CD4-positive, CD25-positive, alpha-beta regulatory T cell (primary cell): ENCODE measurements around the gene KPNA5. TPM values are rescaled to one million over a fixed set of nuclear protein-coding genes. Genes with fewer than 3 reads are reported as not detected.

Source experiments
- ATAC-seq, 2 donors: fragments of 150-1000 bp; cut with Tn5 transposase; one replicate each; pipeline ENCODE4 v1.10.0; 2021; ENCODE audit warnings: low read depth in 2 of 2, moderate number of reproducible peaks in 2 of 2, moderate library complexity in 1 of 2
- DNase-seq, 3 donors: peaks; one replicate each; pipeline versions ENCODE4 v3.0.0 to v3.0.0-alpha.2; 2012 to 2022; ENCODE audit warnings: mixed read lengths in 1 of 3
- H3K27ac ChIP-seq: one replicate; pipeline ENCODE4 v1.7.0; 2013; ENCODE audit warnings: mild to moderate bottlenecking, low read length; ENCODE audit not compliant: insufficient read depth, poor library complexity, severe bottlenecking
- H3K27me3 ChIP-seq: one replicate; pipeline ENCODE4 v1.7.0; 2013; ENCODE audit warnings: low read length; ENCODE audit not compliant: control insufficient read depth, insufficient read depth
- H3K36me3 ChIP-seq: one replicate; pipeline ENCODE4 v1.7.0; 2013; ENCODE audit warnings: mild to moderate bottlenecking, low read length, moderate library complexity; ENCODE audit not compliant: control insufficient read depth, insufficient read depth
- H3K4me1 ChIP-seq: 2 replicates; pipeline ENCODE4 v1.7.0; 2013; ENCODE audit warnings: mild to moderate bottlenecking, low read length; ENCODE audit not compliant: insufficient read depth, control insufficient read depth, poor library complexity, severe bottlenecking
- H3K4me3 ChIP-seq: one replicate; pipeline ENCODE4 v1.7.0; 2013; ENCODE audit warnings: low read depth, mild to moderate bottlenecking, low read length, moderate library complexity
- H3K9me3 ChIP-seq, 2 experiments: 1 replicate in 1 of 2; 2 replicates in 1 of 2; pipeline ENCODE4 v1.7.0; 2013; ENCODE audit warnings: low read length in 2 of 2, mild to moderate bottlenecking in 1 of 2, moderate library complexity in 1 of 2; ENCODE audit not compliant: control insufficient read depth in 2 of 2
- H3K27ac Mint-ChIP-seq, 3 donors: one replicate each; pipeline ENCODE4 v1.8.0; 2020 to 2022; ENCODE audit warnings: mild to moderate bottlenecking in 3 of 3, mixed read lengths in 3 of 3, moderate library complexity in 2 of 3
- H3K27me3 Mint-ChIP-seq: one replicate; pipeline ENCODE4 v1.8.0; 2022; ENCODE audit warnings: mild to moderate bottlenecking, mixed read lengths
- H3K36me3 Mint-ChIP-seq: one replicate; pipeline ENCODE4 v1.8.0; 2020; ENCODE audit warnings: mixed read lengths
- H3K4me1 Mint-ChIP-seq, 4 donors: one replicate each; pipeline ENCODE4 v1.8.0; 2020 to 2022; ENCODE audit warnings: mixed read lengths in 4 of 4, mild to moderate bottlenecking in 1 of 4
- H3K4me3 Mint-ChIP-seq, 4 donors: one replicate each; pipeline ENCODE4 v1.8.0; 2020 to 2022; ENCODE audit warnings: mild to moderate bottlenecking in 4 of 4, mixed read lengths in 4 of 4, moderate library complexity in 3 of 4
- H3K9me3 Mint-ChIP-seq, 7 donors: one replicate each; pipeline ENCODE4 v1.8.0; 2020 to 2022; ENCODE audit warnings: mixed read lengths in 7 of 7, mild to moderate bottlenecking in 3 of 7, moderate library complexity in 2 of 7
- polyA plus RNA-seq, 4 donors: library from polyadenylated mRNA; unstranded; fragments of 300-500 nt; fragmentation: Illumina TruSeq; gene quantifications; one replicate each; pipeline ENCODE4 v1.2.3, GENCODE V29; 2021
- total RNA-seq: library from RNA; stranded (reverse); gene quantifications from one replicate; pipeline ENCODE4 v1.2.3, GENCODE V29; 2022

Gene KPNA5
- total RNA-seq (28.4 TPM), polyA plus RNA-seq (10 to 100 TPM; 11.6 to 13.1 (median 12.0) TPM)

GRCh38 chr6:116680880-116681672 lies at the start of gene KPNA5:
Gene KPNA5, plus strand, starts transcription at chr6:116681211. Its CDS starts 124 bp downstream, at chr6:116681335.
- peak within 1 kb of the TSS; percentile 90 for H3K27ac ChIP-seq
- peak; percentile 86 to 97 (median 90) for DNase-seq
- H3K27me3 Mint-ChIP-seq: no peaks in the 10 kb centered on the region
- H3K36me3 ChIP-seq: peaks cover 10% of the 10 kb centered on the region
- H3K4me3 ChIP-seq: peak within 1 kb of the TSS; percentile 100
- H3K27ac Mint-ChIP-seq: peak within 1 kb of the TSS; percentile 99 to 100 (median 99)
- ATAC-seq: peak; percentile 94 to 95
- peak within 1 kb of the TSS; percentile 97 to 100 (median 98) for H3K4me3 Mint-ChIP-seq
- peaks cover 19% of the 10 kb centered on the region for H3K36me3 Mint-ChIP-seq
- peaks cover 26% of the 10 kb centered on the region for H3K4me1 ChIP-seq
- H3K9me3 Mint-ChIP-seq: peaks cover 0 to 6% (median 0%) of the 10 kb centered on the region in 7 donors
- H3K9me3 ChIP-seq: no peaks in the 10 kb centered on the region
- H3K4me1 Mint-ChIP-seq: peaks cover 31 to 54% (median 41%) of the 10 kb centered on the region in 4 donors
- H3K27me3 ChIP-seq: no peaks in the 10 kb centered on the region

GRCh38 chr6:116631379-116631990 lies 49.5 kb upstream of the KPNA5 start:
- Histone ChIP-seq H3K4me3 (no peak overlapping the region), H3K36me3 (peaks cover 11% of the 10 kb centered on the region), H3K27ac (no peak overlapping the region), H3K27me3 (no peaks in the 10 kb centered on the region), H3K4me1 (no peaks in the 10 kb centered on the region), H3K9me3 (no peaks in the 10 kb centered on the region)
- Mint-ChIP-seq H3K4me3 (no peak overlapping the region), H3K36me3 (peaks cover 24% of the 10 kb centered on the region), H3K9me3 (no peaks in the 10 kb centered on the region), H3K27ac (no peak overlapping the region), H3K27me3 (no peaks in the 10 kb centered on the region), H3K4me1 (peaks cover 0 to 4% (median 0%) of the 10 kb centered on the region in 4 donors)
- DNase-seq (no peak), ATAC-seq (no peak)

GRCh38 chr6:116633685-116634084 lies 47.3 kb upstream of the KPNA5 start:
- DNase-seq (peak in 1 of 3 donors; percentile 21), ATAC-seq (no peak)

GRCh38 chr6:116648156-116648555 lies 32.9 kb upstream of the KPNA5 start:
- Mint-ChIP-seq H3K9me3 (no peaks in the 10 kb centered on the region), H3K27ac (no peak overlapping the region), H3K27me3 (no peaks in the 10 kb centered on the region), H3K36me3 (peaks cover 18% of the 10 kb centered on the region), H3K4me1 (peaks cover 4 to 22% (median 15%) of the 10 kb centered on the region in 4 donors), H3K4me3 (no peak overlapping the region)
- peaks cover 33% of the 10 kb centered on the region for H3K36me3 ChIP-seq
- H3K9me3 ChIP-seq: no peaks in the 10 kb centered on the region
- no peaks in the 10 kb centered on the region for H3K4me1 ChIP-seq
- ATAC-seq: no peak
- no peak overlapping the region for H3K4me3 ChIP-seq
- no peak overlapping the region for H3K27ac ChIP-seq
- no peak for DNase-seq
- H3K27me3 ChIP-seq: no peaks in the 10 kb centered on the region

More at GRCh38 chr6:116633685-116634084, 47.3 kb upstream of the KPNA5 start:
- Mint-ChIP-seq H3K9me3 (no peaks in the 10 kb centered on the region), H3K36me3 (peaks cover 28% of the 10 kb centered on the region), H3K4me1 (peaks cover 0 to 4% (median 0%) of the 10 kb centered on the region in 4 donors), H3K27ac (no peak overlapping the region), H3K4me3 (no peak overlapping the region), H3K27me3 (no peaks in the 10 kb centered on the region)
- no peaks in the 10 kb centered on the region for H3K27me3 ChIP-seq
- H3K9me3 ChIP-seq: no peaks in the 10 kb centered on the region
- no peak overlapping the region for H3K4me3 ChIP-seq
- H3K36me3 ChIP-seq: peaks cover 11% of the 10 kb centered on the region
- no peak overlapping the region for H3K27ac ChIP-seq
- no peaks in the 10 kb centered on the region for H3K4me1 ChIP-seq

GRCh38 chr6:116649129-116649528 lies 31.9 kb upstream of the KPNA5 start:
- Histone ChIP-seq H3K9me3 (no peaks in the 10 kb centered on the region), H3K36me3 (peaks cover 36% of the 10 kb centered on the region), H3K4me3 (no peak overlapping the region), H3K4me1 (no peaks in the 10 kb centered on the region), H3K27me3 (no peaks in the 10 kb centered on the region), H3K27ac (no peak overlapping the region)
- peaks cover 18% of the 10 kb centered on the region for H3K36me3 Mint-ChIP-seq
- DNase-seq (no peak), ATAC-seq (no peak)
- H3K9me3 Mint-ChIP-seq: no peaks in the 10 kb centered on the region
- H3K27me3 Mint-ChIP-seq: no peaks in the 10 kb centered on the region
- H3K4me3 Mint-ChIP-seq: no peak overlapping the region
- no peak overlapping the region for H3K27ac Mint-ChIP-seq
- peaks cover 5 to 25% (median 13%) of the 10 kb centered on the region in 4 donors for H3K4me1 Mint-ChIP-seq

- no peaks in the 10 kb centered on the region for H3K4me1 ChIP-seq
- H3K36me3 ChIP-seq: peaks cover 48% of the 10 kb centered on the region
- H3K4me3 ChIP-seq: no peak overlapping the region
- H3K27ac ChIP-seq: no peak overlapping the region
- DNase-seq (no peak), ATAC-seq (no peak)
- peak overlapping the region in 2 of 3 donors; percentile 12 to 43 for H3K27ac Mint-ChIP-seq
- H3K4me3 Mint-ChIP-seq: no peak overlapping the region
- no peaks in the 10 kb centered on the region for H3K9me3 Mint-ChIP-seq
- no peaks in the 10 kb centered on the region for H3K27me3 ChIP-seq
- H3K9me3 ChIP-seq: no peaks in the 10 kb centered on the region
- peaks cover 15% of the 10 kb centered on the region for H3K36me3 Mint-ChIP-seq
- peaks cover 5 to 28% (median 14%) of the 10 kb centered on the region in 4 donors for H3K4me1 Mint-ChIP-seq
- no peaks in the 10 kb centered on the region for H3K27me3 Mint-ChIP-seq
Observed at GRCh38 chr6:116651916-116652315, 29.1 kb upstream of the KPNA5 start.

GRCh38 chr6:116661594-116661993 lies 19.4 kb upstream of the KPNA5 start:
- Histone ChIP-seq H3K27me3 (no peaks in the 10 kb centered on the region), H3K9me3 (no peaks in the 10 kb centered on the region), H3K4me1 (peaks cover 23% of the 10 kb centered on the region), H3K36me3 (peaks cover 19% of the 10 kb centered on the region), H3K27ac (no peak overlapping the region), H3K4me3 (no peak overlapping the region)
- H3K27me3 Mint-ChIP-seq: no peaks in the 10 kb centered on the region
- peak overlapping the region in 1 of 4 donors; percentile 44 for H3K4me3 Mint-ChIP-seq
- peak overlapping the region in 2 of 3 donors; percentile 6 to 49 for H3K27ac Mint-ChIP-seq
- no peaks in the 10 kb centered on the region for H3K9me3 Mint-ChIP-seq
- DNase-seq (no peak), ATAC-seq (no peak)
- peaks cover 34% of the 10 kb centered on the region for H3K36me3 Mint-ChIP-seq
- H3K4me1 Mint-ChIP-seq: peaks cover 36 to 58% (median 49%) of the 10 kb centered on the region in 4 donors
